LNCaP clone FGC (cell line): Measurements from ENCODE around the gene RECQL5.

ENCODE experiments used
- DNase-seq: peaks from one replicate; pipeline ENCODE4 v3.0.0-alpha.2; 2011; ENCODE audit warnings: low read depth
- H3K4me3 ChIP-seq: 2 replicates; pipeline ENCODE4 v1.5.1; 2011; ENCODE audit warnings: mild to moderate bottlenecking, low read depth, low read length, control low read depth
- CTCF ChIP-seq: IDR thresholded peaks from 2 replicates; pipeline ENCODE4 v1.5.1; 2012; ENCODE audit warnings: mild to moderate bottlenecking; ENCODE audit not compliant: control insufficient read depth, insufficient read depth; ENCODE audit errors: extremely low read depth

Gene RECQL5

GRCh38 chr17:75621489-75621888 lies 45.5 kb downstream of the RECQL5 start:
- H3K4me3 ChIP-seq, result no peak overlapping the region
- DNase-seq, result no peak
- no peak for TF ChIP-seq CTCF

GRCh38 chr17:75619506-75620431 lies 47.2 kb downstream of the RECQL5 start:
- peak; percentile 45 for TF ChIP-seq CTCF
- DNase-seq, result no peak
- no peak overlapping the region for H3K4me3 ChIP-seq

- no peak for DNase-seq
- no peak for TF ChIP-seq CTCF
- H3K4me3 ChIP-seq, result no peak overlapping the region
Measured at GRCh38 chr17:75617675-75618074, 49.3 kb downstream of the RECQL5 start.

GRCh38 chr17:75617218-75617617 lies 49.7 kb downstream of the RECQL5 start:
- no peak overlapping the region for H3K4me3 ChIP-seq
- no peak for TF ChIP-seq CTCF
- no peak for DNase-seq

GRCh38 chr17:75616521-75617122 lies 50.3 kb downstream of the RECQL5 start:
- DNase-seq, result no peak
- no peak for TF ChIP-seq CTCF
- H3K4me3 ChIP-seq, result no peak overlapping the region

- DNase-seq, result no peak
- TF ChIP-seq CTCF, result no peak
- H3K4me3 ChIP-seq, result no peak overlapping the region
Measured at GRCh38 chr17:75615301-75615700, 51.7 kb downstream of the RECQL5 start.
